GM20431 (cell line): Measurements from ENCODE around the gene MORF4L1.
"Not testable (repeated sequence)": the region's sequence is repeated elsewhere in the genome, so short reads cannot be mapped to it uniquely, and the experiment has no call there.

Experiments
- in situ Hi-C: fragments of 300-500 bp; cut with MseI, MboI; formaldehyde crosslinking; loops from one replicate; pipeline ENCODE4 v1.15.0; 2020; ENCODE audit warnings: low sequenced_read_pairs; ENCODE audit not compliant: unreplicated experiment

The MORF4L1 gene

GRCh38 chr15:78872155-78872971 lies at the start of gene MORF4L1:
Gene MORF4L1 (plus strand): TSS chr15:78872890. CDS start chr15:78873018, 128 bp downstream.
- in situ Hi-C loops = no loop called here

- in situ Hi-C loops = no loop called here
Measured at GRCh38 chr15:78828920-78829319, 43.8 kb upstream of the MORF4L1 start.

- in situ Hi-C loops = no loop called here
Measured at GRCh38 chr15:78830514-78831228, 42.0 kb upstream of the MORF4L1 start.

- in situ Hi-C loops = no loop called here
Measured at GRCh38 chr15:78831229-78832207, 41.2 kb upstream of the MORF4L1 start.

GRCh38 chr15:78836333-78836732 lies 36.4 kb upstream of the MORF4L1 start:
- in situ Hi-C loops = no loop called here

- in situ Hi-C loops = no loop called here
Measured at GRCh38 chr15:78837131-78837530, 35.6 kb upstream of the MORF4L1 start.

GRCh38 chr15:78837543-78837942 lies 35.1 kb upstream of the MORF4L1 start:
- in situ Hi-C loops = no loop called here

- in situ Hi-C loops = no loop called here
Measured at GRCh38 chr15:78838489-78838888, 34.2 kb upstream of the MORF4L1 start.

GRCh38 chr15:78839151-78839550 lies 33.5 kb upstream of the MORF4L1 start:
- in situ Hi-C loops = not testable (repeated sequence)

GRCh38 chr15:78840661-78841375 lies 31.9 kb upstream of the MORF4L1 start:
- in situ Hi-C loops = no loop called here

- in situ Hi-C loops = no loop called here
Measured at GRCh38 chr15:78841376-78841706, 31.3 kb upstream of the MORF4L1 start.

GRCh38 chr15:78841891-78842290 lies 30.8 kb upstream of the MORF4L1 start:
- in situ Hi-C loops = no loop called here

GRCh38 chr15:78842519-78842918 lies 30.2 kb upstream of the MORF4L1 start:
- in situ Hi-C loops = no loop called here

- in situ Hi-C loops = not testable (repeated sequence)
Measured at GRCh38 chr15:78846906-78847305, 25.8 kb upstream of the MORF4L1 start.

- in situ Hi-C loops = not testable (repeated sequence)
Measured at GRCh38 chr15:78847387-78847906, 25.2 kb upstream of the MORF4L1 start.

GRCh38 chr15:78850352-78850751 lies 22.3 kb upstream of the MORF4L1 start:
- in situ Hi-C loops = no loop called here

- in situ Hi-C loops = no loop called here
Measured at GRCh38 chr15:78850941-78851755, 21.5 kb upstream of the MORF4L1 start.

GRCh38 chr15:78853500-78853899 lies 19.2 kb upstream of the MORF4L1 start:
- in situ Hi-C loops = no loop called here
